Left renal cortex interstitium (tissue), 4 donors: Measurements from ENCODE around the gene ZBTB2. TPM values are rescaled to one million over a fixed set of nuclear protein-coding genes. Genes with fewer than 3 reads are reported as not detected.
A peak's percentile ranks its signal among the peaks of the same experiment; 100 is the strongest.
"Not testable (repeated sequence)": the region's sequence is repeated elsewhere in the genome, so short reads cannot be mapped to it uniquely, and the experiment has no call there.

Experiments used
- DNase-seq, 4 donors: peaks; one replicate each; pipeline ENCODE4 v3.0.0-alpha.2; 2013; ENCODE audit warnings: low read depth in 4 of 4, low spot score in 2 of 4, missing footprints in 1 of 4
- polyA plus RNA-seq, 4 donors: library from polyadenylated mRNA; unstranded; fragments of 120-200 nt; gene quantifications; one replicate each; pipeline ENCODE4 v1.2.1, GENCODE V29; 2013; ENCODE audit not compliant: insufficient read length in 4 of 4

Gene ZBTB2
- polyA plus RNA-seq, 4 donors, result 15.0 to 17.4 (median 15.7) TPM

DNA sequence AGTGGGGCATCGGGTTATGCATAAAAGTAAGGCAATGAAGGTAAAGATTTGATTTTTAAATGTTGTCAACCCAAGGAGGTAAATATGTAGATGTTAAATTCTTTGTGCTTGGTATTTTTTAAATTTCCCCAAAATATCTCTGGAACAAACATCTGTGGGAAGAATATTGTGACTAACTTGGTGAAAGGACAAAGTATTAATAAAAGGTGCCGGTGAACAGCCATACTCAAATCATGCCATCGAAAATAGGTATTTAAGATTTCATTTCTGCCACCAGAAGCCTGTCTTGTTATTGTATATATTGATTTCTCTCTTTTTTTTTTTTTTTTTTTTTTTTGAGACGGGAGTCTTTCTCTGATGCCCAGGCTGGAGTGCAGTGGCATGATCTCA lies 12.6 kb upstream of the ZBTB2 start:
- no peak for DNase-seq

DNA sequence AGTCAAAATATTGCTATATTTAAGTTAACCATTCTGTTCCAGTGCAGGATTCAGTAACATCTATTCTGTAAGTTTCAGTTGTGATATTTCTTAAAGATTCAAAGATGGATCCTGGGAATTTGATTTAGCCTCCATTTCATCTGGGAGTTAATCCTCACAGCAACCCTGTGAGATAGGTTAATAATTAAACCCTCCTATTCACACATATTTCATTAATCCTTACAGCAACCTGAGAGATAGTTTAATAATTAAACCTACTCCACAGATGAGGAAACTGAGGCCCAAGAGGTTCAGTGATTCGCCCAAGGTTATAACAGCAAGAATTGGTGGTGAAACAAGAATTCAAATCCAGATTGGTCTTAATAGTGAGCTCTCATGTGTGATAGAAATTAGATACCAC lies 10.9 kb upstream of the ZBTB2 start:
- no peak for DNase-seq

GRCh38 chr6:151400473-151400872 lies 9.1 kb upstream of the ZBTB2 start:
- DNase-seq, result no peak

DNA sequence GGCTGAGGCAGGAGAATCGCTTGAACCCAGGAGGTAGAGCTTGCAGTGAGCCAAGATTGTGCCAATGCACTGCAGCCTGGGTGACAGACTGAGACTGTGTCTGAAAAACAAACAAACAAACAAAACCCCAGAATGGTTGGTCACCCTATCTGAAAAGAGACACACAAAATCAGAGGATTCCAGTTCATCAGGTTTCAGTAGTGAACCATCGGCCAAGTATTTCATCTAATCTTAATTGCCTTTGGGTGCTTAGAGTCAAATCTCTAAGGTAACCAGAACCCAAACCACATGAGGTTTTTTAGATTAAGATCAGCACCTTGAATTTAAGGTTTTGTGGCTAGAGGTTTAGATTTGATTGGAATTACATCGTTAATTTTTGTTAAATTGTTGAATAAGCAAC lies 8.3 kb upstream of the ZBTB2 start:
- no peak for DNase-seq

DNA sequence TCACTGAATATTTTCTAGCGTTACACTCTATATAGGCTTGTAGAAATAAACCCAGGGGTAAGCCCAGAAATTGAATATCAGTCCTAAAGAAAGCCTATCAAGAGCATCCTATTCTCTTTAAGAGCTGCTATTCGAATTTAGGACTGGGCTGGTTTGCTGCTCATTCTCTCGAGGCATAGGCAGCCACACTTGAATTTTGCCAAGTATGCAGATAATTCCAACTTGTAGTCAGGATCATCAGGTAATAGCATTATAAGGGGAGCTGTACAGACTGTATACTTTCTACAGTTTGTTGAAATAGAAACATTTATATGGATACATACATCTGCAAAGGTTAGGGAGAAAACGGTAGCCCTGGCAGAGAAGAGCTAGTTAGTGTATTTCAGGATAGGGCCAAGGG lies 2.1 kb upstream of the ZBTB2 start:
- no peak for DNase-seq

DNA sequence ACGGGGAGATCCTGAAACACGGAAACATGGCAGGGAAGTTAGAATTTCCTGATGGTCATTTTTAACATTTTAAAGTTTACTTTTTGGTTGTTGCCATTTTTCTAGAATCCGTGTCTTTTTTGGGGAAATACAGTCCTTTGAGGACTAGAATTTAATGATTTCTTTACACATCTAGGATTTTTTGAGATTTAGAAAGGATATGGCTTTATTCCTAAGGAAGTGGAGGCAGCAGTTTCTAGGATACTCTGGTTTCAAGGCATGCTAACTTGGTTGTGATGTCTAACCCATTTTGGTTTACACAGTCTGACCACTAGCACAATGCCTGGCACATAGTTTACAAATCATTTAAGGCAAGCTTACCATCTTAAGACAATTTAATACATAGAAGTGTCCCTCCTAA lies 1.1 kb upstream of the ZBTB2 start:
- DNase-seq, result no peak

- peak; percentile 48 to 65 (median 60) for DNase-seq
Measured at GRCh38 chr6:151390851-151391470, 398 bp downstream of the ZBTB2 start.

DNA sequence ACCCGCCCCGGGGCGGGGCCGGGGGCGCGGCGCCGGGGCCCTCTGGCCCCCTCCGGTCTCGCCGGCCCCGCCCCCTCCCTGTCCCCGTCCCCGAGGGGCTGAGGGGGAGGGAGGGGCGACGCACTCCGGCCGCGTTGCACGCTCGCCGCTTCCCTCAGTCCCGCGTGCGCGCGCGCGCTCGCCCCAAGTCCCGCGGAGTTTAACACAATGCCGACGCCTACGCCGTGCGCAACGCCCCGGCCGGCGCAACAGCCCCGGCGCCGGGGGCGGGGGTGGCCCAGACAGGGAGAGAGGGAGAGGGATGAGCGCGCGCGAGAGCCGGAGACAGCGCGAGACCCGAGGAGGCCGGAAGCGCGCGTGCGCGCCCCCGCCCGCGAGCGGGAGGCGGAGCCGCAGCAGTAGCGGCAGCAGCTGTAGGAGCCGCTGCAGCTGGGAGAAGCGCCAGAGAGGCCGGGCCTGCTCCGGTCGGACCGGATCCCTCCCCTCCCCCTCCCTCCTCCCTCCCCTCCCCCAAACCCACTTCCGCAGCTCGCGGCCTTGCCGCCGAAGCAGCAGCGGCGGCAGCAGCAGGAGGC lies 996 bp downstream of the ZBTB2 start:
- DNase-seq, result peak; percentile 96 to 99 (median 97)

- DNase-seq, result peak; percentile 46 to 74 (median 64)
Measured at GRCh38 chr6:151389618-151390275, 1.6 kb downstream of the ZBTB2 start.

DNA sequence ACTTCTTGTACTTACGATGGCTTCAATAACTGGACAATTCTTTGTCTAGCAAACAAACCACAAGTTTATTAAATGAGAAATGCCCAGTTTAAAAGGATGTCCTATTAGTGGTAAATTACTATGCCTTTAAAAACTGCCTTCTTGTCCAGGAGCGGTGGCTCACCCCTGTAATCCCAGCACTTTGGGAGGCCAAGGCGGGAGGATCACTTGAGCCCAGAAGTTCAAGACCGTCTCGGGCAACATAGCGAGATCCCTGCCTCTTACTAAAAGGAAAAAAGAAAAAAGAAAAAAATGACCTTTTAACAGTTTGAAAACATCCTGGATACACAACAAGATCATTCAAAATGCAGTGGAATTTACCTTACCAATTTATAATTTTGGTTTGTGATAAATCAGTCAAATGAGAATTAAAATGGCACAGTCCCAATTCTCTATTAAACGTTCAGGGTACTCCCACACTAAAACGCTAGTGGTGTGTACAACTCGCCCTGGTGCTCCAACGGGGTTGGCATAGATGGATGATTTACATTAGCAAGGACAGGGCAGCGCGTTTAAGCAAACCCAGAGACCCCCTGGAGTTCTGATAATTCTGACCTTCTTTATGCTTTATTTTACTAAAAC lies 2.3 kb downstream of the ZBTB2 start:
- DNase-seq, result no peak

- no peak for DNase-seq
Measured at GRCh38 chr6:151388236-151388635, 3.1 kb downstream of the ZBTB2 start.

DNA sequence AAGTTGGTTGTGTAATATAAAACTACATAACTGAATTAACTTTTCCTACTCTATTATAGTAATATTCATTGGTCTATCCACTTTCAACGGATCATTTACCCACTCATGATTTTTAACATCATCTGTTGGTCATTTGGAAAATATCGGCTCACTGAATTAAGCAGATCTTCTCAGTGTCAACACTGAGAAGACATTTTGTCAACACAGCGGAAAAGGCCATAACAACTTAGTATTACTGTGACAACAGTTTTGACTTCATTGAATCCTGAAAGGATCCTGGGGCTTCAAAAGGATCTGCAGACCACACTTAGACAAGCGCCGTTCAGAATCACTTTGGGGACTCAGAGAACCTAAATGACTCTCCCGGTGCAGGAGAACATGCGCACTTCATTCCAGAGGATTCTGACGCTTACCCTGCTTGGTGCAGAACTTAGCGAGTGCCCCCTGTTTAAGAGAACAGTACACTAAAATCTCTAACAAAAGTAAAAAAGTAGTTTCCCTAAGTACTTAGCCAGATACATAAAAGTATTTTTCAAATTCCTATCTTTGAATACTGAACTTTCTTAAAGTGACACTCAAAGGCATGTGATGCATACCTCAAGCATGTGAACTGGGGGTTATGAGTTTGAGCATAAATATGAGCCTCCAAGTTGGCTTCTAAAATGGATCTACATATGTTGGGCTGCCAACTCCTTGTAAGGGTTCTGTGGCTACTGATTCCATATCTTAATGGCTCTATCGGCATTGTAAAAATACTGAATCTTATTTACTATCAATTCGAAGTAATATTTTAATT lies 4.0 kb downstream of the ZBTB2 start:
- no peak for DNase-seq

GRCh38 chr6:151385177-151385576 lies 6.2 kb downstream of the ZBTB2 start:
- no peak for DNase-seq

DNA sequence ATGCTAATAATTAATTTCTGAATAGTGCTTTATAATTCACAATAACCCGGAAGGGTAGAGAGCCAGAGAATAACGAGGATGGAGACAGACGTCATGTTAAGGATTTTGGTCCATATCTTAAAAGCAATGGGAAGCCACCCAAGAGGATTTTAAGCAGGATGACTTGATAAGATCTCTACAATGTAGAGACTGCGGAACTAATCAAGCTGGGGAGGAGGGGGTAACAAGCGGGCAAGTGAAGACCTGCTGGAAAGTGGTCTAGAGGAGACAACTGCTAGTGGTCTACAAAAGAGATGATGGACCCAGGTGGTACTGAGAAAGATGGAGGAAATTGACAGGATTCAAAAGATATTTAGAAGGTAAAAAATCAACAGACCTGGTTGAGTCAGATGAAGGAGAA lies 7.2 kb downstream of the ZBTB2 start:
- no peak for DNase-seq

DNA sequence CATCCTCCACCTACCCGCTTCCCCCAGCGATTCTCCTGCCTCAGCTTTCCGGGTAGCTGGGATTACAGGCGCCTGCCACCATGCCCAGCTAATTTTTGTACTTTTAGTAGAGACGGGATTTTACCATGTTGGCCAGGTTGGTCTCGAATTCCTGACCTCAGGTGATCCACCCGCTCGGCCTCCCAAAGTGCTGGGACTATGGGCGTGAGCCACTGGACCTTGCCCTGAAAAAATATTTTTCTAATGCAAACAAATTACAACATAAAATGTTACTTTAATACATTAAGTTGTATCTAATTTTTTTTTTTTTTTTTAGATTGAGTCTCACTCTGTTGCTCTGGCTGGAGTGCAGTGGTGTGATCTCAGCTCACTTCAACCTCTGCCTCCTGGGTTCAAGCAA lies 8.7 kb downstream of the ZBTB2 start:
- DNase-seq, result not testable (repeated sequence)

- DNase-seq, result no peak
Measured at GRCh38 chr6:151381722-151382121, 9.6 kb downstream of the ZBTB2 start.

- no peak for DNase-seq
Measured at GRCh38 chr6:151380848-151381205, 10.5 kb downstream of the ZBTB2 start.

GRCh38 chr6:151379933-151380847 lies 11.2 kb downstream of the ZBTB2 start:
- DNase-seq, result no peak

DNA sequence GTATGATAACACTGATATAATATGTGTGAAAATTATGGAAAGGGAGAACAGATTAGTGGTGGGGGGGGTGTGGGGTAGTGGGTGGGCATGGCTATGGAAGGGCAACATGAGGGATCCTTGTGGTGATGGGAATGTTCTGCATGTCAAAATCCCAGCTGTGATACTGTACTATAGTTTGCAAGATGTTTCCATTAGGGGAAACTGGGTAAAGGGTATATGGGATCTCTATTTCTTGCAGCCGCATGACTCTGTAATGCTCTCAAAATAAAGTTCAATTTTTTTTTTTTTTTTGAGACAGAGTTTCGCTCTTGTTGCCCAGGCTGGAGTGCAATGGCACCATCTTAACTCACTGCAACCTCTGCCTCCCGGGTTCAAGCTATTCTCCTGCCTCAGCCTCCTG lies 14.3 kb downstream of the ZBTB2 start:
- no peak for DNase-seq

- DNase-seq, result no peak
Measured at GRCh38 chr6:151376440-151376839, 14.9 kb downstream of the ZBTB2 start.
